BJ (cell line): ENCODE data around the gene ART1. TPM values are rescaled to one million over a fixed set of nuclear protein-coding genes. Genes with fewer than 3 reads are reported as not detected.

Experiments used
- CTCF ChIA-PET: fragments of 350-600 bp; formaldehyde crosslinking; extraction: SDS; loops from one replicate; lab custom pipeline; 2021; ENCODE audit warnings: antibody characterized with exemption, inconsistent platforms; lab: Yijun Ruan, JAX
- POLR2A ChIA-PET: fragments of 300-600 bp; sonication (Branson Sonifier 250); formaldehyde crosslinking; extraction: SDS; loops from one replicate; lab custom pipeline; 2021; ENCODE audit warnings: antibody characterized with exemption; lab: Charles Lee
- DNase-seq: peaks from one replicate; pipeline ENCODE4 v3.0.0-alpha.2; 2011; ENCODE audit warnings: low read depth
- H3K27me3 ChIP-seq: 2 replicates; pipeline ENCODE4 v1.6.0; 2011; ENCODE audit warnings: low read length; ENCODE audit not compliant: control insufficient read depth, insufficient read depth
- H3K36me3 ChIP-seq: 2 replicates; pipeline ENCODE4 v1.5.1; 2011; ENCODE audit warnings: low read length; ENCODE audit not compliant: control insufficient read depth, insufficient read depth
- H3K4me3 ChIP-seq: 2 replicates; pipeline ENCODE4 v1.5.1; 2011; ENCODE audit warnings: low read depth, mild to moderate bottlenecking, control low read depth, low read length
- CTCF ChIP-seq: IDR thresholded peaks from 2 replicates; pipeline ENCODE4 v1.5.1; 2011; ENCODE audit warnings: low read depth, mild to moderate bottlenecking, control low read depth, inconsistent platforms, low read length, moderate library complexity; ENCODE audit not compliant: insufficient read depth
- polyA plus RNA-seq: library from polyadenylated mRNA; depleted of rRNA; stranded (reverse); fragments of >200 nt; gene quantifications from 2 replicates; pipeline ENCODE4 v1.2.3, GENCODE V29; 2011; rRNA removed
- small RNA-seq: library from RNA; depleted of rRNA; stranded (forward); fragments of <200 nt; gene quantifications from one replicate; pipeline ENCODE3, GENCODE V24; 2012; ENCODE audit warnings: low replicate concordance, low read depth; ENCODE audit not compliant: insufficient read length

Gene ART1
- polyA plus RNA-seq, 1 experiment = not detected

- Histone ChIP-seq H3K36me3 (peaks cover 10% of the 10 kb centered on the region), H3K4me3 (no peak overlapping the region), H3K27me3 (no peaks in the 10 kb centered on the region)
- no peak for TF ChIP-seq CTCF
- ChIA-PET CTCF (interaction anchor here (1.6 kb wide), 1 partner anchor 104 kb away, joined by 4 read pairs; the partner anchor contains the start of gene PGAP2), POLR2A (no interaction called here)
- no peak for DNase-seq
Measured at GRCh38 chr11:3703383-3703782, 58.5 kb downstream of the ART1 start.

- TF ChIP-seq CTCF = no peak
- DNase-seq = peak; percentile 50
- H3K36me3 ChIP-seq = peaks cover 2% of the 10 kb centered on the region
- POLR2A ChIA-PET = no interaction called here
- H3K4me3 ChIP-seq = no peak overlapping the region
- CTCF ChIA-PET = no interaction called here
- H3K27me3 ChIP-seq = no peaks in the 10 kb centered on the region
Measured at GRCh38 chr11:3707176-3707575, 62.2 kb downstream of the ART1 start.

GRCh38 chr11:3709977-3710376, 65.0 kb downstream of the ART1 start:
- no peak for TF ChIP-seq CTCF
- POLR2A ChIA-PET = no interaction called here
- CTCF ChIA-PET = interaction anchor here (1.2 to 1.4 kb wide), 3 partner anchors 10 to 98 kb away, joined by 3 to 6 read pairs (median 4); no protein-coding TSS in a partner anchor
- H3K36me3 ChIP-seq = peaks cover 6% of the 10 kb centered on the region
- H3K27me3 ChIP-seq = no peaks in the 10 kb centered on the region
- DNase-seq = no peak
- no peak overlapping the region for H3K4me3 ChIP-seq

- no peak for DNase-seq
- no peak for TF ChIP-seq CTCF
- CTCF ChIA-PET = interaction anchor here (0.6 to 1.4 kb wide), 6 partner anchors 10 to 783 kb away, joined by 3 to 6 read pairs (median 4); no protein-coding TSS in a partner anchor
- no peak overlapping the region for H3K4me3 ChIP-seq
- H3K36me3 ChIP-seq = peaks cover 5% of the 10 kb centered on the region
- H3K27me3 ChIP-seq = no peaks in the 10 kb centered on the region
- POLR2A ChIA-PET = interaction anchor here (1.2 kb wide), 1 partner anchor 12 kb away, joined by 4 read pairs; no protein-coding TSS in a partner anchor
Measured at GRCh38 chr11:3710485-3711259, 65.7 kb downstream of the ART1 start.

GRCh38 chr11:3712274-3712673, 67.3 kb downstream of the ART1 start:
- POLR2A ChIA-PET = no interaction called here
- Histone ChIP-seq H3K4me3 (no peak overlapping the region), H3K36me3 (peaks cover 7% of the 10 kb centered on the region), H3K27me3 (no peaks in the 10 kb centered on the region)
- DNase-seq = no peak
- TF ChIP-seq CTCF = no peak
- CTCF ChIA-PET = no interaction called here

Small RNAs within 50 kb of the gene (small RNA-seq; reads per million reads assigned to genes)
- gene RF00019 = not detected

Other genes with a start within 250 kb of the ART1 start
- gene ART5, start 3.1 kb upstream of the ART1 start, polyA plus RNA-seq = 0.28 and 0.38 TPM in 2 replicates
- 0.49 and 0.63 TPM in 2 replicates for gene CHRNA10, start 26.3 kb downstream of the ART1 start, polyA plus RNA-seq
- 103 and 145 TPM in 2 replicates for gene NUP98, start 152.4 kb downstream of the ART1 start, polyA plus RNA-seq
- gene PGAP2, start 163.4 kb downstream of the ART1 start, polyA plus RNA-seq = 22.3 and 34.9 TPM in 2 replicates
- gene RHOG, start 195.8 kb downstream of the ART1 start, polyA plus RNA-seq = 61.2 and 96.8 TPM in 2 replicates
- gene STIM1, start 210.5 kb downstream of the ART1 start, polyA plus RNA-seq = 24.4 and 54.6 TPM in 2 replicates